HEK293 (cell line): ENCODE data around the gene BCKDHB.

Experiments
- CTCF ChIA-PET: fragments of 350-600 bp; formaldehyde crosslinking; extraction: SDS; loops from one replicate; lab custom pipeline; 2021; ENCODE audit warnings: antibody characterized with exemption; lab: Yijun Ruan, JAX
- POLR2A ChIA-PET: fragments of 300-600 bp; formaldehyde crosslinking; extraction: SDS; loops from one replicate; lab custom pipeline; 2020; ENCODE audit warnings: antibody characterized with exemption, inconsistent platforms; lab: Yijun Ruan, JAX
- H3K27ac ChIP-seq: fragments of 200-500 bp; sonication (Bioruptor generic); 2 replicates; pipeline ENCODE4 v1.5.1; 2014; ENCODE audit warnings: low read depth, low read length, control low read depth, inconsistent platforms; ENCODE audit errors: extremely low read depth
- H3K36me3 ChIP-seq, 2 experiments: fragments of 200-500 bp in 1 of 2; sonication (Bioruptor generic) in 1 of 2; 1 replicate in 1 of 2; 2 replicates in 1 of 2; pipeline ENCODE4 v1.5.1; 2014 to 2017; ENCODE audit warnings: inconsistent platforms in 2 of 2, low read length in 2 of 2; ENCODE audit not compliant: control insufficient read depth in 2 of 2, insufficient read depth in 1 of 2
- H3K4me1 ChIP-seq: fragments of 200-500 bp; sonication (Bioruptor generic); 2 replicates; pipeline ENCODE4 v1.5.1; 2014; ENCODE audit warnings: mild to moderate bottlenecking, low read length, inconsistent platforms; ENCODE audit not compliant: control insufficient read depth, insufficient read depth
- H3K4me3 ChIP-seq: 2 replicates; pipeline ENCODE4 v1.5.1; 2011; ENCODE audit warnings: low read depth, mild to moderate bottlenecking, control low read depth, low read length, moderate library complexity
- H3K9me3 ChIP-seq: fragments of 200-500 bp; sonication (Bioruptor generic); 2 replicates; pipeline ENCODE4 v1.5.1; 2014; ENCODE audit warnings: low read depth, low read length, inconsistent platforms; ENCODE audit not compliant: control insufficient read depth, insufficient read depth
- GLI2 ChIP-seq: fragments of 450-650 bp; formaldehyde crosslinking; IDR thresholded peaks from 2 replicates; pipeline ENCODE4; 2017; ENCODE audit warnings: missing biosample characterization, missing genetic modification characterization, low read depth, borderline replicate concordance
- SALL2 ChIP-seq: fragments of 450-650 bp; formaldehyde crosslinking; IDR thresholded peaks from 2 replicates; pipeline ENCODE4 v1.5.0; 2017; ENCODE audit warnings: missing biosample characterization, mild to moderate bottlenecking, missing genetic modification characterization, borderline replicate concordance
- SCRT1 ChIP-seq: fragments of 450-650 bp; formaldehyde crosslinking; IDR thresholded peaks from 2 replicates; pipeline ENCODE4 v1.5.1; 2016; ENCODE audit warnings: missing biosample characterization, missing genetic modification characterization, borderline replicate concordance
- SCRT2 ChIP-seq: fragments of 450-650 bp; formaldehyde crosslinking; IDR thresholded peaks from 2 replicates; pipeline ENCODE4 v1.5.1; 2016; ENCODE audit warnings: missing biosample characterization, missing genetic modification characterization
- SP3 ChIP-seq: fragments of 450-650 bp; formaldehyde crosslinking; IDR thresholded peaks from 2 replicates; pipeline ENCODE4 v1.5.1; 2016; ENCODE audit warnings: missing biosample characterization, missing genetic modification characterization
- TCF7L2 ChIP-seq: IDR thresholded peaks from 2 replicates; pipeline ENCODE4 v1.6.1; 2011; ENCODE audit warnings: low read depth, mild to moderate bottlenecking, inconsistent platforms, low read length, moderate library complexity, borderline replicate concordance
- ZFP3 ChIP-seq: fragments of 450-650 bp; formaldehyde crosslinking; IDR thresholded peaks from 2 replicates; pipeline ENCODE4 v1.5.1; 2016; ENCODE audit warnings: low read depth, missing biosample characterization, missing genetic modification characterization
- ZNF155 ChIP-seq: fragments of 450-650 bp; formaldehyde crosslinking; IDR thresholded peaks from 2 replicates; pipeline ENCODE4 v1.5.1; 2016; ENCODE audit warnings: missing biosample characterization, missing genetic modification characterization
- ZNF157 ChIP-seq: fragments of 450-650 bp; formaldehyde crosslinking; IDR thresholded peaks from 2 replicates; pipeline ENCODE4 v1.5.1; 2016; ENCODE audit warnings: missing biosample characterization, missing genetic modification characterization
- ZNF19 ChIP-seq: fragments of 450-650 bp; formaldehyde crosslinking; IDR thresholded peaks from 2 replicates; pipeline ENCODE4; 2016; ENCODE audit warnings: missing biosample characterization, missing genetic modification characterization, low read depth
- ZNF335 ChIP-seq: fragments of 450-650 bp; formaldehyde crosslinking; conservative IDR thresholded peaks from 2 replicates; pipeline ENCODE4 v1.5.1; 2016; ENCODE audit warnings: missing biosample characterization, missing genetic modification characterization
- ZNF341 ChIP-seq: fragments of 450-650 bp; formaldehyde crosslinking; IDR thresholded peaks from 2 replicates; pipeline ENCODE4; 2016; ENCODE audit warnings: low read depth, missing biosample characterization, missing genetic modification characterization
- ZNF501 ChIP-seq: fragments of 450-650 bp; formaldehyde crosslinking; IDR thresholded peaks from 2 replicates; pipeline ENCODE4 v1.5.1; 2016; ENCODE audit warnings: missing biosample characterization, missing genetic modification characterization
- ZNF510 ChIP-seq: fragments of 450-650 bp; formaldehyde crosslinking; IDR thresholded peaks from 2 replicates; pipeline ENCODE4 v1.5.1; 2018; ENCODE audit warnings: mild to moderate bottlenecking, missing genetic modification characterization, missing biosample characterization; ENCODE audit not compliant: insufficient replicate concordance
- ZNF558 ChIP-seq: fragments of 450-650 bp; formaldehyde crosslinking; IDR thresholded peaks from 2 replicates; pipeline ENCODE4 v1.5.1; 2016; ENCODE audit warnings: missing biosample characterization, missing genetic modification characterization
- ZNF768 ChIP-seq: fragments of 450-650 bp; formaldehyde crosslinking; IDR thresholded peaks from 2 replicates; pipeline ENCODE4 v1.5.1; 2018; ENCODE audit warnings: missing biosample characterization, mild to moderate bottlenecking, missing genetic modification characterization
- ZSCAN16 ChIP-seq: fragments of 450-650 bp; formaldehyde crosslinking; IDR thresholded peaks from 2 replicates; pipeline ENCODE4 v1.5.1; 2016; ENCODE audit warnings: missing biosample characterization, missing genetic modification characterization
- TF ChIP-seq, protein P1 (sequence below): fragments of 450-650 bp; formaldehyde crosslinking; IDR thresholded peaks from 2 replicates; pipeline ENCODE4 v1.5.1; 2017; ENCODE audit warnings: missing biosample characterization, missing genetic modification characterization
- TF ChIP-seq, protein P2 (sequence below): fragments of 450-650 bp; formaldehyde crosslinking; IDR thresholded peaks from 2 replicates; pipeline ENCODE4 v1.5.1; 2017; ENCODE audit warnings: missing biosample characterization, missing genetic modification characterization
- TF ChIP-seq, protein P3 (sequence below): fragments of 450-650 bp; formaldehyde crosslinking; conservative IDR thresholded peaks from 2 replicates; pipeline ENCODE4 v1.5.1; 2016; ENCODE audit warnings: low read depth, missing biosample characterization, missing genetic modification characterization

The BCKDHB gene

DNA sequence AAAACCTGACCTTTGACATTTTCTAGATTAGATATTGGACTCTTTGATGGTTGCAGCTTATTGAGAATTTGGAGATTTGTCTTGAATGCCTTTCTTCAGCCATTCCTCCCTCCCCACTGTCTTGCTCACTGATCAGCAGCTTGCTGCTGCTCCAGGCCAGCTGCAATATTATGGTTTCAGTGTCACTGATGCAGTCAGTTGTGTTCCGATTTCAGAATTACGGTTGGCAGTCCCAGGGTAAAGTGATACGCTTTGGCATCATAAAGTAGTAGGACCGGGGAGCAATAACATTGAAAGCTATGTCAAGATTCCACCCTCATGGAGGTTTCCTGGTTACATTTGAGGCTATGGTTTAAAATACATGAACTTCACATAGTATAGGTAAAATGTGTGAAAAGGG lies 152.6 kb downstream of the BCKDHB start:
- Histone ChIP-seq H3K36me3 (no peaks in the 10 kb centered on the region), H3K4me1 (no peaks in the 10 kb centered on the region), H3K4me3 (no peak overlapping the region), H3K9me3 (no peaks in the 10 kb centered on the region), H3K27ac (no peak overlapping the region)
- POLR2A ChIA-PET, result no interaction called here
- CTCF ChIA-PET, result no interaction called here
- no peak for TF ChIP-seq ZNF157 (tag by site-specific recombination)
- no peak for TF ChIP-seq SALL2 (tag by site-specific recombination)
- no peak for TF ChIP-seq ZNF155 (tag by site-specific recombination)
- no peak for TF ChIP-seq ZNF510 (tag by site-specific recombination)
- TF ChIP-seq, protein P1, sequence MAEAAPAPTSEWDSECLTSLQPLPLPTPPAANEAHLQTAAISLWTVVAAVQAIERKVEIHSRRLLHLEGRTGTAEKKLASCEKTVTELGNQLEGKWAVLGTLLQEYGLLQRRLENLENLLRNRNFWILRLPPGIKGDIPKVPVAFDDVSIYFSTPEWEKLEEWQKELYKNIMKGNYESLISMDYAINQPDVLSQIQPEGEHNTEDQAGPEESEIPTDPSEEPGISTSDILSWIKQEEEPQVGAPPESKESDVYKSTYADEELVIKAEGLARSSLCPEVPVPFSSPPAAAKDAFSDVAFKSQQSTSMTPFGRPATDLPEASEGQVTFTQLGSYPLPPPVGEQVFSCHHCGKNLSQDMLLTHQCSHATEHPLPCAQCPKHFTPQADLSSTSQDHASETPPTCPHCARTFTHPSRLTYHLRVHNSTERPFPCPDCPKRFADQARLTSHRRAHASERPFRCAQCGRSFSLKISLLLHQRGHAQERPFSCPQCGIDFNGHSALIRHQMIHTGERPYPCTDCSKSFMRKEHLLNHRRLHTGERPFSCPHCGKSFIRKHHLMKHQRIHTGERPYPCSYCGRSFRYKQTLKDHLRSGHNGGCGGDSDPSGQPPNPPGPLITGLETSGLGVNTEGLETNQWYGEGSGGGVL (tag by site-specific recombination), result no peak
- TF ChIP-seq ZFP3 (tag by site-specific recombination), result no peak
- TF ChIP-seq, protein P2, sequence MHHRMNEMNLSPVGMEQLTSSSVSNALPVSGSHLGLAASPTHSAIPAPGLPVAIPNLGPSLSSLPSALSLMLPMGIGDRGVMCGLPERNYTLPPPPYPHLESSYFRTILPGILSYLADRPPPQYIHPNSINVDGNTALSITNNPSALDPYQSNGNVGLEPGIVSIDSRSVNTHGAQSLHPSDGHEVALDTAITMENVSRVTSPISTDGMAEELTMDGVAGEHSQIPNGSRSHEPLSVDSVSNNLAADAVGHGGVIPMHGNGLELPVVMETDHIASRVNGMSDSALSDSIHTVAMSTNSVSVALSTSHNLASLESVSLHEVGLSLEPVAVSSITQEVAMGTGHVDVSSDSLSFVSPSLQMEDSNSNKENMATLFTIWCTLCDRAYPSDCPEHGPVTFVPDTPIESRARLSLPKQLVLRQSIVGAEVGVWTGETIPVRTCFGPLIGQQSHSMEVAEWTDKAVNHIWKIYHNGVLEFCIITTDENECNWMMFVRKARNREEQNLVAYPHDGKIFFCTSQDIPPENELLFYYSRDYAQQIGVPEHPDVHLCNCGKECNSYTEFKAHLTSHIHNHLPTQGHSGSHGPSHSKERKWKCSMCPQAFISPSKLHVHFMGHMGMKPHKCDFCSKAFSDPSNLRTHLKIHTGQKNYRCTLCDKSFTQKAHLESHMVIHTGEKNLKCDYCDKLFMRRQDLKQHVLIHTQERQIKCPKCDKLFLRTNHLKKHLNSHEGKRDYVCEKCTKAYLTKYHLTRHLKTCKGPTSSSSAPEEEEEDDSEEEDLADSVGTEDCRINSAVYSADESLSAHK (tag by site-specific recombination), result no peak
- no peak for TF ChIP-seq SCRT1 (tag by site-specific recombination)
- no peak for TF ChIP-seq SCRT2 (tag by site-specific recombination)
- TF ChIP-seq ZNF341 (tag by site-specific recombination), result no peak
- TF ChIP-seq ZNF558 (tag by site-specific recombination), result no peak
- TF ChIP-seq TCF7L2, result no peak
- TF ChIP-seq, protein P3, sequence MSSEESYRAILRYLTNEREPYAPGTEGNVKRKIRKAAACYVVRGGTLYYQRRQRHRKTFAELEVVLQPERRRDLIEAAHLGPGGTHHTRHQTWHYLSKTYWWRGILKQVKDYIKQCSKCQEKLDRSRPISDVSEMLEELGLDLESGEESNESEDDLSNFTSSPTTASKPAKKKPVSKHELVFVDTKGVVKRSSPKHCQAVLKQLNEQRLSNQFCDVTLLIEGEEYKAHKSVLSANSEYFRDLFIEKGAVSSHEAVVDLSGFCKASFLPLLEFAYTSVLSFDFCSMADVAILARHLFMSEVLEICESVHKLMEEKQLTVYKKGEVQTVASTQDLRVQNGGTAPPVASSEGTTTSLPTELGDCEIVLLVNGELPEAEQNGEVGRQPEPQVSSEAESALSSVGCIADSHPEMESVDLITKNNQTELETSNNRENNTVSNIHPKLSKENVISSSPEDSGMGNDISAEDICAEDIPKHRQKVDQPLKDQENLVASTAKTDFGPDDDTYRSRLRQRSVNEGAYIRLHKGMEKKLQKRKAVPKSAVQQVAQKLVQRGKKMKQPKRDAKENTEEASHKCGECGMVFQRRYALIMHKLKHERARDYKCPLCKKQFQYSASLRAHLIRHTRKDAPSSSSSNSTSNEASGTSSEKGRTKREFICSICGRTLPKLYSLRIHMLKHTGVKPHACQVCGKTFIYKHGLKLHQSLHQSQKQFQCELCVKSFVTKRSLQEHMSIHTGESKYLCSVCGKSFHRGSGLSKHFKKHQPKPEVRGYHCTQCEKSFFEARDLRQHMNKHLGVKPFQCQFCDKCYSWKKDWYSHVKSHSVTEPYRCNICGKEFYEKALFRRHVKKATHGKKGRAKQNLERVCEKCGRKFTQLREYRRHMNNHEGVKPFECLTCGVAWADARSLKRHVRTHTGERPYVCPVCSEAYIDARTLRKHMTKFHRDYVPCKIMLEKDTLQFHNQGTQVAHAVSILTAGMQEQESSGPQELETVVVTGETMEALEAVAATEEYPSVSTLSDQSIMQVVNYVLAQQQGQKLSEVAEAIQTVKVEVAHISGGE, result no peak
- TF ChIP-seq ZNF19 (tag by site-specific recombination), result no peak

DNA sequence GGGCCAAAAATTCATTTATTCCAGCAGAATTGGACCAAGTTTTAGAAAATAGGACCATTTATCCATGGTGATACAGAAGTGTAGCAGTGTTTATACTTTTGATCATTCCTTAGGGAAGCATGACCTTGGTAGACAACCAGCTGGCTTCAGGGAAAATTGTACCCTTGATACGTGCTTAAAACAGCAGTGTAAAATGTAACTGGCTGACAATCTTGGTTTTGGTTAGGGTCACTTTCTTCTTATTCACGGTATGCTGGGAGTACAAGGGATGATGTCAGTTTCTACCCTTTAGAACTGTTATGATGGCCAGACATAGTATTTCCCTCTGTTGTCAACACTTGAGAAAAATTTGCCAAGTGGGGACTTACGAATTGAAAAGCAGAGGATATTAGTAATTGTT lies 157.1 kb downstream of the BCKDHB start:
- Histone ChIP-seq H3K9me3 (no peaks in the 10 kb centered on the region), H3K4me3 (no peak overlapping the region), H3K27ac (no peak overlapping the region), H3K4me1 (no peaks in the 10 kb centered on the region), H3K36me3 (no peaks in the 10 kb centered on the region)
- ChIA-PET CTCF (no interaction called here), POLR2A (no interaction called here)
- TF ChIP-seq ZNF768 (tag by site-specific recombination) (no peak), ZNF335 (tag by site-specific recombination) (no peak), SP3 (tag by site-specific recombination) (no peak), GLI2 (tag by site-specific recombination) (no peak), ZSCAN16 (tag by site-specific recombination) (no peak), SCRT1 (tag by site-specific recombination) (no peak), ZNF501 (no peak)
